Type B pancreatic cell (in vitro differentiated cells): ENCODE measurements around the gene CCDC34. TPM values are rescaled to one million over a fixed set of nuclear protein-coding genes. Genes with fewer than 3 reads are reported as not detected.

ENCODE experiments used
- DNase-seq: peaks from one replicate; pipeline ENCODE4 v3.0.0; 2021; ENCODE audit warnings: mixed read lengths; ENCODE audit not compliant: unreplicated experiment; ENCODE audit errors: extremely low spot score
- H3K27ac Mint-ChIP-seq: 2 replicates; pipeline ENCODE4 v1.8.0; 2021; ENCODE audit warnings: mild to moderate bottlenecking, mixed read lengths
- H3K27me3 Mint-ChIP-seq: 2 replicates; pipeline ENCODE4 v1.8.0; 2021; ENCODE audit warnings: mixed read lengths
- H3K36me3 Mint-ChIP-seq: 2 replicates; pipeline ENCODE4 v1.8.0; 2021; ENCODE audit warnings: mixed read lengths
- H3K4me1 Mint-ChIP-seq: one replicate; pipeline ENCODE4 v1.8.0; 2021; ENCODE audit warnings: mixed read lengths; ENCODE audit not compliant: unreplicated experiment
- H3K4me3 Mint-ChIP-seq: 2 replicates; pipeline ENCODE4 v1.8.0; 2021; ENCODE audit warnings: mild to moderate bottlenecking, mixed read lengths
- H3K9me3 Mint-ChIP-seq: 2 replicates; pipeline ENCODE4 v1.8.0; 2021; ENCODE audit warnings: mixed read lengths
- total RNA-seq: library from RNA; stranded (reverse); gene quantifications from 2 replicates; pipeline ENCODE4 v1.2.1, GENCODE V29; 2021; ENCODE audit warnings: low replicate concordance
- TF ChIP-seq, protein P1 (sequence below): fragments of 200-600 bp; sonication (generic); conservative IDR thresholded peaks from 2 replicates; pipeline ENCODE4 v1.5.0; 2021; ENCODE audit warnings: antibody characterized with exemption, mild to moderate bottlenecking

The CCDC34 gene
- total RNA-seq, 1 donor from 2014 or later, result 30.4 TPM

DNA sequence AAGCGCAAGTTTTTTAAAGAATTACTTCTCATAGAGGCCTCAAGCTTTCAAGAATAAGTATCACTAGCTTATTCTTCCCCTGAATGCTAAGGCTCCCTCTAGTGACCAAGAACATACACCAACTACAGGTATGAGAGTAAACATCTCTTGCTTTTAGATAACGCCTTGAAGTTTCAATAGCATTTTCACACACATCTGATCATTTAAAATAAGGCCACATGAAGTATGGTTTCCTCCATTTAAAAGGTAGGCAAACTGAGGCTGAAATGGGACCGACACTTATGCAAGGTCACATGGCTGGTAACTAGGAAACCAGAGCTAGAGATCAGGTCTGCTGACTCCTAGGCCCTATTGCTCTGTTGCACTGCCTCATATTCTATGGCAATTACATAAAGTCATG is 66.5 kb downstream of the CCDC34 start:
- peaks cover 12% of the 10 kb centered on the region for H3K4me1 Mint-ChIP-seq
- peaks cover 8% of the 10 kb centered on the region for H3K9me3 Mint-ChIP-seq
- no peak for DNase-seq
- no peak overlapping the region for H3K4me3 Mint-ChIP-seq
- H3K36me3 Mint-ChIP-seq, result peaks cover 8% of the 10 kb centered on the region
- H3K27ac Mint-ChIP-seq, result no peak overlapping the region
- no peaks in the 10 kb centered on the region for H3K27me3 Mint-ChIP-seq
- TF ChIP-seq, protein P1, sequence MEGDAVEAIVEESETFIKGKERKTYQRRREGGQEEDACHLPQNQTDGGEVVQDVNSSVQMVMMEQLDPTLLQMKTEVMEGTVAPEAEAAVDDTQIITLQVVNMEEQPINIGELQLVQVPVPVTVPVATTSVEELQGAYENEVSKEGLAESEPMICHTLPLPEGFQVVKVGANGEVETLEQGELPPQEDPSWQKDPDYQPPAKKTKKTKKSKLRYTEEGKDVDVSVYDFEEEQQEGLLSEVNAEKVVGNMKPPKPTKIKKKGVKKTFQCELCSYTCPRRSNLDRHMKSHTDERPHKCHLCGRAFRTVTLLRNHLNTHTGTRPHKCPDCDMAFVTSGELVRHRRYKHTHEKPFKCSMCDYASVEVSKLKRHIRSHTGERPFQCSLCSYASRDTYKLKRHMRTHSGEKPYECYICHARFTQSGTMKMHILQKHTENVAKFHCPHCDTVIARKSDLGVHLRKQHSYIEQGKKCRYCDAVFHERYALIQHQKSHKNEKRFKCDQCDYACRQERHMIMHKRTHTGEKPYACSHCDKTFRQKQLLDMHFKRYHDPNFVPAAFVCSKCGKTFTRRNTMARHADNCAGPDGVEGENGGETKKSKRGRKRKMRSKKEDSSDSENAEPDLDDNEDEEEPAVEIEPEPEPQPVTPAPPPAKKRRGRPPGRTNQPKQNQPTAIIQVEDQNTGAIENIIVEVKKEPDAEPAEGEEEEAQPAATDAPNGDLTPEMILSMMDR, result peak; percentile 72

GRCh38 chr11:27295928-27296327 is 67.1 kb downstream of the CCDC34 start:
- TF ChIP-seq, protein P1, result no peak
- Mint-ChIP-seq H3K27ac (no peak overlapping the region), H3K4me1 (peaks cover 12% of the 10 kb centered on the region), H3K36me3 (peaks cover 8% of the 10 kb centered on the region), H3K27me3 (no peaks in the 10 kb centered on the region), H3K4me3 (no peak overlapping the region), H3K9me3 (peaks cover 12% of the 10 kb centered on the region)
- no peak for DNase-seq

DNA sequence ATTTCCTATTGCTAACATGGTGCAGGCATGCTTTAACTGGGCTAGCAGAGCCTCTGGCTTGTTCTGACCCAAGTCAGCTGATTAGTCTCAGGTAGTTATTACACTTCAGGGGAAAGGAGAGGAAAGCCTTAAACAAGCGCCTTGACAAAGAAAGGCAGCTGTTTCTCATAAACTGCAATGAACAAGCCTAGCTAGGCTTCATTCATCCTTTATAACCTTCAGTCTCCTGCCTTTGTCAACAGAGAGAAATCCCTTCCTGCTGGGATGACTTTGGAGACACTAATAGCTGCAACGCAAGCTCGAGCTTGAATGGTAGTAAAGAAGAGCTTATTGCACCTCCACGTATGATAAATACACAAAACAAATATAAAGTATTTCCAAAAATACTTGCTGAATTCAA is 68.4 kb downstream of the CCDC34 start:
- Mint-ChIP-seq H3K36me3 (peaks cover 8% of the 10 kb centered on the region), H3K27me3 (no peaks in the 10 kb centered on the region), H3K4me3 (no peak overlapping the region), H3K9me3 (peaks cover 8% of the 10 kb centered on the region), H3K27ac (no peak overlapping the region), H3K4me1 (peaks cover 15% of the 10 kb centered on the region)
- DNase-seq, result no peak
- TF ChIP-seq, protein P1, result no peak

DNA sequence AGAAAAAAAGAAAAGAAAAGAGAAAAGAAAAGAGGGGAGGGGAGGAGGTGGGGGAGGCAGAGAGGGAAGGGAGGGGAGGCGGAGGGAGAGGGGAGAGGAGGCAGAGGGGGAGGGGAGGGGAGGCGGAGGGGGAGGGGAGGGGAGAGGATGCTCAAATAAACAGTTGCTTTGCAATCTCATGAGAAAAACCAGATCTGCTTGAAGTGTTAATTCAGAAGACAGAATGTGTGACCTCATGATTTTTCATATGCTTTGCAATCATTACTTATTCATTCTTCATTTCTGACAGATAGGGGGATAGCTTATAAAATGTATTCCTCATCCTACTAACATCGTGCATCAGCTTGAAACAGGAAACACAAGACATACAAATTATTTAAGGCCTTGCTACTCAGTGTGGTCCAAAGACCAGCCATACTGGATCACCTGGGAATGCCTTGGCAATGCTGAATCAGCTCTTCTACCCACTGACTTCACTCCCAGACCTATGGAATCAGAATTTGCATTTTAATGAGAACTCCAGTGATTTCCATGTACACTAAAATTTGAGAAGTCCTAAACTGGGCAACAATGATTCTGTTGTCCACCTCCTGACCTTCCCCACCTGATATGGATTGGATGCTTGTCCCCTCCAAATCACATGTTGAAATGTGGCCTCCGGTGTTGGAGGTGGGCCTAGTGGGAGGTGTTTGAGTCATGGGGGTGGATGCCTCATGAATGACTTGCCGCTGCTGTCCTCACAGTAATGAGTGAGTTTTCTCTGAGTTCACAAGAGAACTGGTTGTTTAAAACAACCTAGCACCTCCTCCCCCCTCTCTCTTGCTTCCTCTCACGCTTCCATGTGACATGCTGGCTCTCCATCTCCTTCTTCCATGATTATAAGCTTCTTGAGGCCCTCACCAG is 69.2 kb downstream of the CCDC34 start:
- Mint-ChIP-seq H3K27ac (no peak overlapping the region), H3K27me3 (no peaks in the 10 kb centered on the region), H3K9me3 (peaks cover 8% of the 10 kb centered on the region), H3K36me3 (peaks cover 8% of the 10 kb centered on the region), H3K4me3 (no peak overlapping the region), H3K4me1 (peaks cover 15% of the 10 kb centered on the region)
- TF ChIP-seq, protein P1, result no peak
- no peak for DNase-seq

DNA sequence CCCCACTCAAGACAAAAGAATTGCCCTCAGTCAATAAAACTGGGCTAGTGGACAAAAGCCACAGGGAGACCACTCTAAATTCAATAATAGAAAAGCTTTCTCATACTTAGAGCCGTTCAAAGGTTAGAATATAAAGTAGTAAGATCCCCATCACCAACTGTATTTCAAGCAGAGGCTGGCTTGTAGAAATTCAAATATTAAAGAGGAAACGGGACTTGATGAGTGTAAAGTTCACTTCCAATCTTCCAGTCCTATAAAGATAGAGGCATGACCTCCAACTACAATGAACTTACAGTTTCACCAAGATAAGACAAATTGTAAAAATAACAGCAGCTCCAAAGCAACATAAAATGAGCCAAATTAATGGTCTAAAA is 70.4 kb downstream of the CCDC34 start:
- H3K9me3 Mint-ChIP-seq, result peaks cover 8% of the 10 kb centered on the region
- peaks cover 20% of the 10 kb centered on the region for H3K4me1 Mint-ChIP-seq
- TF ChIP-seq, protein P1, result no peak
- DNase-seq, result no peak
- no peaks in the 10 kb centered on the region for H3K27me3 Mint-ChIP-seq
- H3K36me3 Mint-ChIP-seq, result peaks cover 8% of the 10 kb centered on the region
- H3K4me3 Mint-ChIP-seq, result no peak overlapping the region
- peak overlapping the region; percentile 20 for H3K27ac Mint-ChIP-seq
